Ishikawa (cell line): Measurements from ENCODE around the gene ARVCF.

Experiments used
- CREB1 ChIP-seq: IDR thresholded peaks from 2 replicates; pipeline ENCODE4 v1.6.1; 2012; ENCODE audit warnings: low read depth
- EP300 ChIP-seq: IDR thresholded peaks from 2 replicates; pipeline ENCODE4 v1.6.1; 2012; ENCODE audit warnings: borderline replicate concordance
- NFIC ChIP-seq: IDR thresholded peaks from 2 replicates; pipeline ENCODE4 v1.6.1; 2012
- RAD21 ChIP-seq: IDR thresholded peaks from 2 replicates; pipeline ENCODE4 v1.6.1; 2012; ENCODE audit warnings: low read depth
- TAF1 ChIP-seq: IDR thresholded peaks from 2 replicates; pipeline ENCODE4 v1.6.1; 2012; ENCODE audit warnings: low read depth, mild to moderate bottlenecking
- TCF12 ChIP-seq: IDR thresholded peaks from 2 replicates; pipeline ENCODE4 v1.6.1; 2012; ENCODE audit warnings: low read depth
- TEAD4 ChIP-seq: IDR thresholded peaks from 2 replicates; pipeline ENCODE4 v1.6.1; 2012
- YY1 ChIP-seq: IDR thresholded peaks from 2 replicates; pipeline ENCODE4 v1.6.1; 2012; ENCODE audit warnings: low read depth
- TF ChIP-seq, protein P1 (sequence below): IDR thresholded peaks from 2 replicates; pipeline ENCODE4 v1.6.1; 2012
- TF ChIP-seq, protein P2 (sequence below): IDR thresholded peaks from 2 replicates; pipeline ENCODE4 v1.6.1; 2012; ENCODE audit warnings: low read depth, mild to moderate bottlenecking

DNA sequence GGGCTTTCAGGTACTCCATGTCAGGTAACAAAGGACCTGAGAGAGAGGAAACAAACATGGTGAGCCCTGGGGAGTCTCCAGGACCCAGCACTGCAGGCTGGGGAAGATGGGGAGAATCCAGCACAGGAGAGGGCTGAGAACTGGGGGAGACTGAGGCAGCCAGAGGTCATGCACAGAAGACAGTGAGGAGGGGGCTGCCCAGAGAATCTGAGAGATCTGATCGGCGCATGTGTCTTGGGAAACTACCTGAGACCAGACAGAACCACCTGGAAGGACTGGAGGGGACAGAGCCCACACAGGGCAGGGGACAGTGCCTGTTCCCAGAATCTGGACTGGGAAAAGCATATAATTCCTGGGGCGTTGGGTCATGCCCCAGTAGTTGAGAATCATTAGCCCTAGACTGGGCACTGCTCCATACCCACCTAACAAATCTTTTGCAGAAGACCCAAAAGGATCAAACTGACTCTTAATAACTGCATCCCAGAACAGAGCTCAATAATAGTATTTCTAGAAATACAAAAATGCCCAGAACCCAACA is 95.0 kb downstream of the ARVCF start:
- TF ChIP-seq TAF1 = no peak
- TF ChIP-seq TEAD4 = no peak
- no peak for TF ChIP-seq EP300
- TF ChIP-seq, protein P1, sequence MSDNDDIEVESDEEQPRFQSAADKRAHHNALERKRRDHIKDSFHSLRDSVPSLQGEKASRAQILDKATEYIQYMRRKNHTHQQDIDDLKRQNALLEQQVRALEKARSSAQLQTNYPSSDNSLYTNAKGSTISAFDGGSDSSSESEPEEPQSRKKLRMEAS = no peak
- TF ChIP-seq YY1 = no peak
- no peak for TF ChIP-seq RAD21
- no peak for TF ChIP-seq TCF12
- TF ChIP-seq CREB1 = no peak
- TF ChIP-seq, protein P2, sequence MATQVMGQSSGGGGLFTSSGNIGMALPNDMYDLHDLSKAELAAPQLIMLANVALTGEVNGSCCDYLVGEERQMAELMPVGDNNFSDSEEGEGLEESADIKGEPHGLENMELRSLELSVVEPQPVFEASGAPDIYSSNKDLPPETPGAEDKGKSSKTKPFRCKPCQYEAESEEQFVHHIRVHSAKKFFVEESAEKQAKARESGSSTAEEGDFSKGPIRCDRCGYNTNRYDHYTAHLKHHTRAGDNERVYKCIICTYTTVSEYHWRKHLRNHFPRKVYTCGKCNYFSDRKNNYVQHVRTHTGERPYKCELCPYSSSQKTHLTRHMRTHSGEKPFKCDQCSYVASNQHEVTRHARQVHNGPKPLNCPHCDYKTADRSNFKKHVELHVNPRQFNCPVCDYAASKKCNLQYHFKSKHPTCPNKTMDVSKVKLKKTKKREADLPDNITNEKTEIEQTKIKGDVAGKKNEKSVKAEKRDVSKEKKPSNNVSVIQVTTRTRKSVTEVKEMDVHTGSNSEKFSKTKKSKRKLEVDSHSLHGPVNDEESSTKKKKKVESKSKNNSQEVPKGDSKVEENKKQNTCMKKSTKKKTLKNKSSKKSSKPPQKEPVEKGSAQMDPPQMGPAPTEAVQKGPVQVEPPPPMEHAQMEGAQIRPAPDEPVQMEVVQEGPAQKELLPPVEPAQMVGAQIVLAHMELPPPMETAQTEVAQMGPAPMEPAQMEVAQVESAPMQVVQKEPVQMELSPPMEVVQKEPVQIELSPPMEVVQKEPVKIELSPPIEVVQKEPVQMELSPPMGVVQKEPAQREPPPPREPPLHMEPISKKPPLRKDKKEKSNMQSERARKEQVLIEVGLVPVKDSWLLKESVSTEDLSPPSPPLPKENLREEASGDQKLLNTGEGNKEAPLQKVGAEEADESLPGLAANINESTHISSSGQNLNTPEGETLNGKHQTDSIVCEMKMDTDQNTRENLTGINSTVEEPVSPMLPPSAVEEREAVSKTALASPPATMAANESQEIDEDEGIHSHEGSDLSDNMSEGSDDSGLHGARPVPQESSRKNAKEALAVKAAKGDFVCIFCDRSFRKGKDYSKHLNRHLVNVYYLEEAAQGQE = no peak
- TF ChIP-seq NFIC = no peak
